HEK293T (cell line): ENCODE measurements around the gene CALN1.

ENCODE experiments used
- CTCF ChIA-PET: fragments of 350-600 bp; formaldehyde crosslinking; extraction: SDS; loops from one replicate; lab custom pipeline; 2021; ENCODE audit warnings: antibody characterized with exemption, inconsistent platforms; lab: Yijun Ruan, JAX
- POLR2A ChIA-PET: fragments of 350-600 bp; formaldehyde crosslinking; extraction: SDS; loops from one replicate; lab custom pipeline; 2020; ENCODE audit warnings: antibody characterized with exemption, inconsistent platforms; lab: Yijun Ruan, JAX
- DNase-seq: peaks from one replicate; pipeline ENCODE4 v3.0.0; 2012; ENCODE audit warnings: mixed read lengths; ENCODE audit errors: extremely low spot score
- ARNT ChIP-seq: fragments of 450-650 bp; IDR thresholded peaks from 2 replicates; pipeline ENCODE4 v1.6.1; 2017; ENCODE audit warnings: mild to moderate bottlenecking
- BHLHE40 ChIP-seq: fragments of 450-650 bp; IDR thresholded peaks from 2 replicates; pipeline ENCODE4 v1.6.1; 2016; ENCODE audit warnings: mild to moderate bottlenecking, moderate library complexity, borderline replicate concordance
- CTBP1 ChIP-seq: fragments of 450-650 bp; IDR thresholded peaks from 2 replicates; pipeline ENCODE4 v1.6.1; 2016; ENCODE audit warnings: borderline replicate concordance
- ELF4 ChIP-seq: fragments of 450-650 bp; IDR thresholded peaks from 2 replicates; pipeline ENCODE4 v1.6.1; 2017; ENCODE audit warnings: antibody characterized with exemption
- FOXA1 ChIP-seq: fragments of 450-650 bp; IDR thresholded peaks from 2 replicates; pipeline ENCODE4 v1.6.1; 2016; ENCODE audit warnings: mild to moderate bottlenecking
- FOXK2 ChIP-seq: fragments of 450-650 bp; IDR thresholded peaks from 2 replicates; pipeline ENCODE4 v1.6.1; 2016; ENCODE audit warnings: mild to moderate bottlenecking
- FOXM1 ChIP-seq: fragments of 450-650 bp; IDR thresholded peaks from 2 replicates; pipeline ENCODE4 v1.6.1; 2017; ENCODE audit warnings: mild to moderate bottlenecking, borderline replicate concordance
- HDGF ChIP-seq: fragments of 450-650 bp; IDR thresholded peaks from 2 replicates; pipeline ENCODE4 v1.6.1; 2017; ENCODE audit warnings: antibody characterized with exemption, borderline replicate concordance
- L3MBTL2 ChIP-seq: fragments of 450-650 bp; conservative IDR thresholded peaks from 2 replicates; pipeline ENCODE4 v1.6.1; 2016; ENCODE audit warnings: mild to moderate bottlenecking
- LEF1 ChIP-seq: fragments of 450-650 bp; IDR thresholded peaks from 2 replicates; pipeline ENCODE4 v1.6.1; 2017; ENCODE audit warnings: mild to moderate bottlenecking, borderline replicate concordance
- NFRKB ChIP-seq: fragments of 450-650 bp; IDR thresholded peaks from 2 replicates; pipeline ENCODE4 v1.6.1; 2016; ENCODE audit warnings: mild to moderate bottlenecking, moderate library complexity
- PKNOX1 ChIP-seq: fragments of 450-650 bp; IDR thresholded peaks from 2 replicates; pipeline ENCODE4 v1.6.1; 2016
- SP1 ChIP-seq: fragments of 450-650 bp; IDR thresholded peaks from 2 replicates; pipeline ENCODE4 v1.6.1; 2017
- SUZ12 ChIP-seq: fragments of 450-650 bp; IDR thresholded peaks from 2 replicates; pipeline ENCODE4 v1.6.1; 2016; ENCODE audit warnings: mild to moderate bottlenecking
- TARDBP ChIP-seq: fragments of 450-650 bp; IDR thresholded peaks from 2 replicates; pipeline ENCODE4 v1.6.1; 2016
- ZNF384 ChIP-seq: fragments of 450-650 bp; IDR thresholded peaks from 2 replicates; pipeline ENCODE4 v1.6.1; 2016

CALN1 gene

GRCh38 chr7:72099784-72100183, 312.4 kb downstream of the CALN1 start:
- CTCF ChIA-PET: interaction anchor here (0.6 kb wide), 1 partner anchor 63 kb away, joined by 4 read pairs; no protein-coding TSS in a partner anchor
- POLR2A ChIA-PET: no interaction called here
- no peak for DNase-seq
- TF ChIP-seq ELF4 (no peak), ZNF384 (no peak), PKNOX1 (no peak), L3MBTL2 (no peak), BHLHE40 (no peak), CTBP1 (no peak), LEF1 (no peak), FOXM1 (no peak), FOXK2 (no peak), NFRKB (no peak)

- POLR2A ChIA-PET: no interaction called here
- CTCF ChIA-PET: interaction anchor here (0.6 kb wide), 1 partner anchor 63 kb away, joined by 4 read pairs; no protein-coding TSS in a partner anchor
- TF ChIP-seq HDGF (no peak), SUZ12 (no peak), ARNT (no peak), ELF4 (no peak), PKNOX1 (no peak), FOXK2 (no peak), LEF1 (no peak), FOXM1 (no peak), NFRKB (no peak), FOXA1 (no peak), L3MBTL2 (no peak), BHLHE40 (no peak), SP1 (no peak), ZNF384 (no peak), CTBP1 (no peak), TARDBP (no peak)
- DNase-seq: no peak
These were observed 313.1 kb downstream of the CALN1 start for GRCh38 chr7:72098807-72099580.

- ChIA-PET CTCF (no interaction called here), POLR2A (no interaction called here)
- no peak for TF ChIP-seq ZNF384
- no peak for TF ChIP-seq NFRKB
- TF ChIP-seq ELF4: no peak
- TF ChIP-seq HDGF: no peak
- DNase-seq: no peak
These were observed 314.9 kb downstream of the CALN1 start for GRCh38 chr7:72097226-72097625.

- TF ChIP-seq L3MBTL2 (no peak), ZNF384 (no peak)
- POLR2A ChIA-PET: no interaction called here
- no peak for DNase-seq
- CTCF ChIA-PET: no interaction called here
These were observed 319.4 kb downstream of the CALN1 start for GRCh38 chr7:72092769-72093168.

- CTCF ChIA-PET: no interaction called here
- TF ChIP-seq LEF1 (no peak), HDGF (no peak), ARNT (no peak), L3MBTL2 (no peak), FOXK2 (no peak), FOXM1 (no peak), BHLHE40 (no peak), PKNOX1 (no peak), ELF4 (no peak), TARDBP (no peak), ZNF384 (no peak), SP1 (no peak), CTBP1 (no peak), SUZ12 (no peak), FOXA1 (no peak), NFRKB (no peak)
- POLR2A ChIA-PET: no interaction called here
- no peak for DNase-seq
These were observed 324.2 kb downstream of the CALN1 start for GRCh38 chr7:72087926-72088325.

- POLR2A ChIA-PET: no interaction called here
These were observed 331.1 kb downstream of the CALN1 start for GRCh38 chr7:72080865-72081510.

More at GRCh38 chr7:72080865-72081510, 331.1 kb downstream of the CALN1 start:
- DNase-seq: no peak
- CTCF ChIA-PET: no interaction called here
- TF ChIP-seq L3MBTL2 (no peak), ELF4 (no peak), SUZ12 (no peak), CTBP1 (no peak), NFRKB (no peak), FOXA1 (no peak), TARDBP (no peak), SP1 (no peak), HDGF (no peak), FOXM1 (no peak), ZNF384 (no peak), LEF1 (no peak), PKNOX1 (no peak), FOXK2 (no peak)
